ENCODE results near the gene ST6GAL1. TPM values are rescaled to one million over a fixed set of nuclear protein-coding genes. Genes with fewer than 3 reads are reported as not detected.
"Not testable (repeated sequence)": the region's sequence is repeated elsewhere in the genome, so short reads cannot be mapped to it uniquely, and the experiment has no call there.

Gene ST6GAL1
- total RNA-seq, 1 experiment from 2014 or later = 5.6 TPM

- H3K36me3 ChIP-seq, H3K4me3 ChIP-seq, DNase-seq, H3K27me3 ChIP-seq: not testable (repeated sequence)
- peaks cover 12% of the 10 kb centered on the region for H3K9me3 ChIP-seq
Observed at GRCh38 chr3:187057803-187058202, 127.5 kb downstream of the ST6GAL1 start.

- Histone ChIP-seq H3K27me3 (no peaks in the 10 kb centered on the region), H3K4me3 (no peak overlapping the region), H3K9me3 (peaks cover 8% of the 10 kb centered on the region), H3K36me3 (no peaks in the 10 kb centered on the region)
- no peak for DNase-seq
Observed at GRCh38 chr3:187061748-187062147, 131.4 kb downstream of the ST6GAL1 start.

- Histone ChIP-seq H3K27me3 (no peaks in the 10 kb centered on the region), H3K36me3 (no peaks in the 10 kb centered on the region), H3K4me3 (no peak overlapping the region), H3K9me3 (peaks cover 3% of the 10 kb centered on the region; the same call in 1 of the 2 replicates)
- DNase-seq = no peak
Observed at GRCh38 chr3:187062526-187063177, 132.3 kb downstream of the ST6GAL1 start.

- Histone ChIP-seq H3K4me3 (no peak overlapping the region), H3K9me3 (no peaks in the 10 kb centered on the region)
- DNase-seq = no peak
Observed at GRCh38 chr3:187063286-187064121, 133.2 kb downstream of the ST6GAL1 start.

GRCh38 chr3:187064210-187065115, 134.1 kb downstream of the ST6GAL1 start:
- no peak for DNase-seq
- H3K4me3 ChIP-seq = no peak overlapping the region

More at GRCh38 chr3:187063286-187064121, 133.2 kb downstream of the ST6GAL1 start:
- no peaks in the 10 kb centered on the region for H3K36me3 ChIP-seq
- no peaks in the 10 kb centered on the region for H3K27me3 ChIP-seq

GRCh38 chr3:187066228-187066995, 136.1 kb downstream of the ST6GAL1 start:
- Histone ChIP-seq H3K4me3 (no peak overlapping the region), H3K27me3 (no peaks in the 10 kb centered on the region), H3K36me3 (no peaks in the 10 kb centered on the region), H3K9me3 (peaks cover 4% of the 10 kb centered on the region)
- peak; percentile 70 for DNase-seq

More at GRCh38 chr3:187064210-187065115, 134.1 kb downstream of the ST6GAL1 start:
- Histone ChIP-seq H3K9me3 (no peaks in the 10 kb centered on the region), H3K27me3 (no peaks in the 10 kb centered on the region), H3K36me3 (no peaks in the 10 kb centered on the region)

GRCh38 chr3:187068787-187069186, 138.5 kb downstream of the ST6GAL1 start:
- DNase-seq = no peak
- Histone ChIP-seq H3K4me3 (no peak overlapping the region), H3K9me3 (peaks cover 4% of the 10 kb centered on the region), H3K27me3 (no peaks in the 10 kb centered on the region), H3K36me3 (no peaks in the 10 kb centered on the region)

- DNase-seq = no peak
- peaks cover 4% of the 10 kb centered on the region for H3K9me3 ChIP-seq
- no peaks in the 10 kb centered on the region for H3K27me3 ChIP-seq
- H3K36me3 ChIP-seq = no peaks in the 10 kb centered on the region
- H3K4me3 ChIP-seq = no peak overlapping the region
Observed at GRCh38 chr3:187069857-187070516, 139.7 kb downstream of the ST6GAL1 start.

GRCh38 chr3:187072102-187072501, 141.8 kb downstream of the ST6GAL1 start:
- DNase-seq = no peak

GRCh38 chr3:187072511-187072910, 142.2 kb downstream of the ST6GAL1 start:
- Histone ChIP-seq H3K27me3 (no peaks in the 10 kb centered on the region), H3K9me3 (peaks cover 4% of the 10 kb centered on the region), H3K36me3 (no peaks in the 10 kb centered on the region), H3K4me3 (no peak overlapping the region)
- DNase-seq = no peak

More at GRCh38 chr3:187072102-187072501, 141.8 kb downstream of the ST6GAL1 start:
- Histone ChIP-seq H3K27me3 (no peaks in the 10 kb centered on the region), H3K4me3 (no peak overlapping the region), H3K9me3 (peaks cover 4% of the 10 kb centered on the region), H3K36me3 (no peaks in the 10 kb centered on the region)

- DNase-seq = no peak
Observed at GRCh38 chr3:187073581-187074098, 143.3 kb downstream of the ST6GAL1 start.

GRCh38 chr3:187074846-187075245, 144.5 kb downstream of the ST6GAL1 start:
- DNase-seq = no peak
- no peaks in the 10 kb centered on the region for H3K36me3 ChIP-seq
- peaks cover 1% of the 10 kb centered on the region; the same call in 1 of the 2 replicates for H3K9me3 ChIP-seq
- no peaks in the 10 kb centered on the region for H3K27me3 ChIP-seq
- H3K4me3 ChIP-seq = no peak overlapping the region

More at GRCh38 chr3:187073581-187074098, 143.3 kb downstream of the ST6GAL1 start:
- H3K9me3 ChIP-seq = peaks cover 4% of the 10 kb centered on the region
- no peaks in the 10 kb centered on the region for H3K27me3 ChIP-seq
- no peaks in the 10 kb centered on the region for H3K36me3 ChIP-seq
- H3K4me3 ChIP-seq = no peak overlapping the region

GRCh38 chr3:187076297-187076696, 146.0 kb downstream of the ST6GAL1 start:
- H3K36me3 ChIP-seq = no peaks in the 10 kb centered on the region
- no peak for DNase-seq
- no peaks in the 10 kb centered on the region for H3K27me3 ChIP-seq
- no peaks in the 10 kb centered on the region for H3K9me3 ChIP-seq
- H3K4me3 ChIP-seq = no peak overlapping the region

- no peak for DNase-seq
- H3K36me3 ChIP-seq = no peaks in the 10 kb centered on the region
- H3K4me3 ChIP-seq = no peak overlapping the region
- H3K9me3 ChIP-seq = no peaks in the 10 kb centered on the region
- no peaks in the 10 kb centered on the region for H3K27me3 ChIP-seq
Observed at GRCh38 chr3:187077085-187077484, 146.8 kb downstream of the ST6GAL1 start.

GRCh38 chr3:187077537-187077936, 147.2 kb downstream of the ST6GAL1 start:
- no peak for DNase-seq
- H3K4me3 ChIP-seq = no peak overlapping the region
- no peaks in the 10 kb centered on the region for H3K9me3 ChIP-seq
- no peaks in the 10 kb centered on the region for H3K27me3 ChIP-seq
- H3K36me3 ChIP-seq = no peaks in the 10 kb centered on the region
